Smooth muscle cell (in vitro differentiated cells): Measurements from ENCODE around the gene SSUH2. TPM values are rescaled to one million over a fixed set of nuclear protein-coding genes. Genes with fewer than 3 reads are reported as not detected.
A peak's percentile ranks its signal among the peaks of the same experiment; 100 is the strongest.

ENCODE experiments used
- DNase-seq: peaks from one replicate; lab custom pipeline; 2025; ENCODE audit not compliant: unreplicated experiment; lab: John Stamatoyannopoulos, UW
- H2AFZ ChIP-seq: fragments of 200-600 bp; sonication (generic); 2 replicates; pipeline ENCODE4 v1.6.0; 2016; ENCODE audit warnings: antibody characterized with exemption, low read depth, mild to moderate bottlenecking
- H3F3A ChIP-seq: fragments of 200-600 bp; sonication (generic); 2 replicates; pipeline ENCODE4 v1.6.0; 2017; ENCODE audit warnings: antibody characterized with exemption, low read depth
- H3K27ac ChIP-seq: fragments of 200-600 bp; sonication (generic); 2 replicates; pipeline ENCODE4 v1.5.1; 2016; ENCODE audit warnings: low read depth, mild to moderate bottlenecking
- H3K27me3 ChIP-seq: fragments of 200-600 bp; sonication (generic); 2 replicates; pipeline ENCODE4 v1.6.1; 2016; ENCODE audit warnings: low read depth, mild to moderate bottlenecking
- H3K36me3 ChIP-seq: fragments of 200-600 bp; sonication (generic); 2 replicates; pipeline ENCODE4 v1.5.1; 2016; ENCODE audit warnings: low read depth
- H3K4me1 ChIP-seq: fragments of 200-600 bp; sonication (generic); 2 replicates; pipeline ENCODE4 v1.5.1; 2016; ENCODE audit warnings: low read depth
- H3K4me2 ChIP-seq: fragments of 200-600 bp; sonication (generic); 2 replicates; pipeline ENCODE4 v1.6.0; 2016; ENCODE audit warnings: mild to moderate bottlenecking
- H3K4me3 ChIP-seq: fragments of 200-600 bp; sonication (generic); 2 replicates; pipeline ENCODE4 v1.5.1; 2016; ENCODE audit warnings: mild to moderate bottlenecking
- H3K79me2 ChIP-seq: fragments of 200-600 bp; sonication (generic); 2 replicates; pipeline ENCODE4 v1.6.0; 2016; ENCODE audit warnings: low read depth, mild to moderate bottlenecking
- H3K9ac ChIP-seq: fragments of 200-600 bp; sonication (generic); 2 replicates; pipeline ENCODE4 v1.6.0; 2016; ENCODE audit warnings: low read depth
- H3K9me3 ChIP-seq: fragments of 200-600 bp; sonication (generic); replicated peaks from 2 replicates; pipeline ENCODE4 v1.5.1; 2016; ENCODE audit warnings: low read depth
- H4K20me1 ChIP-seq: fragments of 200-600 bp; sonication (generic); 2 replicates; pipeline ENCODE4 v1.6.0; 2016; ENCODE audit warnings: low read depth
- CTCF ChIP-seq: fragments of 200-600 bp; sonication (generic); IDR thresholded peaks from 2 replicates; pipeline ENCODE4 v1.5.1; 2017; ENCODE audit warnings: borderline replicate concordance, mild to moderate bottlenecking, antibody characterized with exemption; ENCODE audit not compliant: insufficient read depth, poor library complexity, severe bottlenecking
- WGBS: methylation state at CpG from one replicate; pipeline ENCODE4 v1.1.7; 2016; ENCODE audit warnings: low lambda C conversion rate; 5-methylcytosine and 5-hydroxymethylcytosine counted together
- polyA plus RNA-seq: library from polyadenylated mRNA; unstranded; fragments of >200 nt; fragmentation: Nextera tagmentation; extraction: Ambion mirVana; gene quantifications from 2 replicates; pipeline ENCODE4 v1.2.1, GENCODE V29; 2016
- total RNA-seq: library from RNA; depleted of rRNA; stranded (reverse); fragments of >200 nt; gene quantifications from 2 replicates; pipeline ENCODE4 v1.2.3, GENCODE V29; 2014

The SSUH2 gene
- total and polyA plus RNA-seq, 2 experiments from 2014 or later, result 0.09 TPM; not detected in 1

- H3K4me2 ChIP-seq, result no peak overlapping the region
- H3F3A ChIP-seq, result no peaks in the 10 kb centered on the region
- TF ChIP-seq CTCF, result no peak
- H4K20me1 ChIP-seq, result no peaks in the 10 kb centered on the region
- H3K4me1 ChIP-seq, result peaks cover 5% of the 10 kb centered on the region
- H3K9me3 ChIP-seq, result no peaks in the 10 kb centered on the region
- no peak overlapping the region for H3K4me3 ChIP-seq
- no peaks in the 10 kb centered on the region for H3K27me3 ChIP-seq
- 91% methylated on average over 5 of the region's 5 CpGs for WGBS
- no peaks in the 10 kb centered on the region for H3K79me2 ChIP-seq
- DNase-seq, result no peak
- no peak overlapping the region for H3K9ac ChIP-seq
- no peak overlapping the region for H2AFZ ChIP-seq
- no peak overlapping the region for H3K27ac ChIP-seq
- H3K36me3 ChIP-seq, result no peaks in the 10 kb centered on the region
Measured at GRCh38 chr3:8617921-8618320, 26.7 kb downstream of the SSUH2 start.

- WGBS, result 93% methylated on average over 8 of the region's 8 CpGs
Measured at GRCh38 chr3:8610951-8611350, 33.6 kb downstream of the SSUH2 start.

GRCh38 chr3:8608791-8609467 is 35.7 kb downstream of the SSUH2 start:
- Histone ChIP-seq H3K36me3 (no peaks in the 10 kb centered on the region), H3K4me1 (peaks cover 15% of the 10 kb centered on the region), H3K27me3 (no peaks in the 10 kb centered on the region), H3K4me2 (no peak overlapping the region), H3K27ac (no peak overlapping the region), H3K79me2 (no peaks in the 10 kb centered on the region), H2AFZ (peak overlapping the region; percentile 11), H3K9ac (no peak overlapping the region), H3F3A (no peaks in the 10 kb centered on the region), H3K4me3 (no peak overlapping the region), H3K9me3 (no peaks in the 10 kb centered on the region), H4K20me1 (no peaks in the 10 kb centered on the region)
- 74% methylated on average over 10 of the region's 10 CpGs for WGBS
- no peak for DNase-seq
- no peak for TF ChIP-seq CTCF

More at GRCh38 chr3:8610951-8611350, 33.6 kb downstream of the SSUH2 start:
- Histone ChIP-seq H2AFZ (no peak overlapping the region), H3K27me3 (no peaks in the 10 kb centered on the region), H3K9ac (no peak overlapping the region), H3K4me2 (no peak overlapping the region), H3K79me2 (no peaks in the 10 kb centered on the region), H4K20me1 (no peaks in the 10 kb centered on the region), H3K9me3 (no peaks in the 10 kb centered on the region), H3K27ac (no peak overlapping the region), H3K36me3 (no peaks in the 10 kb centered on the region), H3K4me1 (peaks cover 15% of the 10 kb centered on the region), H3F3A (no peaks in the 10 kb centered on the region), H3K4me3 (no peak overlapping the region)
- no peak for TF ChIP-seq CTCF
- no peak for DNase-seq
